HepG2 (cell line): ENCODE results near the gene PLRG1. TPM values are rescaled to one million over a fixed set of nuclear protein-coding genes. Genes with fewer than 3 reads are reported as not detected.

ENCODE experiments used
- ATF7-NPFF ChIP-seq: sonication (generic); formaldehyde crosslinking; IDR thresholded peaks from 2 replicates; pipeline ENCODE4 v1.8.1; 2023; ENCODE audit warnings: mild to moderate bottlenecking, low read depth, missing genetic modification reagents, moderate library complexity
- CENPBD1 ChIP-seq: sonication (generic); formaldehyde crosslinking; IDR thresholded peaks from 2 replicates; pipeline ENCODE4 v1.8.0; 2022; ENCODE audit warnings: missing genetic modification reagents, low read depth, mild to moderate bottlenecking, borderline replicate concordance
- FOXJ3 ChIP-seq: sonication (generic); formaldehyde crosslinking; IDR thresholded peaks from 2 replicates; pipeline ENCODE4 v1.4.0; 2020; ENCODE audit warnings: missing genetic modification reagents, mild to moderate bottlenecking, borderline replicate concordance
- HMG20A ChIP-seq: IDR thresholded peaks from 2 replicates; pipeline ENCODE4 v1.6.1; 2016; ENCODE audit warnings: borderline replicate concordance
- JUN ChIP-seq: sonication (generic); formaldehyde crosslinking; IDR thresholded peaks from 2 replicates; pipeline ENCODE4 v1.4.0; 2020; ENCODE audit warnings: mild to moderate bottlenecking, missing genetic modification reagents
- MEF2D ChIP-seq: sonication (generic); formaldehyde crosslinking; IDR thresholded peaks from 2 replicates; pipeline ENCODE4 v1.5.1; 2020; ENCODE audit warnings: mild to moderate bottlenecking, missing genetic modification reagents
- NR2F2 ChIP-seq: IDR thresholded peaks from 2 replicates; pipeline ENCODE4 v1.6.1; 2012; ENCODE audit warnings: low read depth, inconsistent platforms, borderline replicate concordance
- POLR2G ChIP-seq: fragments of 200-400 bp; formaldehyde crosslinking; IDR thresholded peaks from 2 replicates; pipeline ENCODE4 v1.6.1; 2018; ENCODE audit warnings: mild to moderate bottlenecking, low read depth, low read length, moderate library complexity
- SIX4 ChIP-seq: sonication (generic); formaldehyde crosslinking; IDR thresholded peaks from 2 replicates; pipeline ENCODE4 v1.4.0; 2020; ENCODE audit warnings: missing genetic modification reagents
- SRY ChIP-seq: sonication (generic); formaldehyde crosslinking; IDR thresholded peaks from 2 replicates; pipeline ENCODE4 v1.8.0; 2022; ENCODE audit warnings: mild to moderate bottlenecking, missing genetic modification reagents
- SYNCRIP ChIP-seq: fragments of 200-400 bp; formaldehyde crosslinking; IDR thresholded peaks from 2 replicates; pipeline ENCODE4 v1.6.1; 2018; ENCODE audit warnings: mild to moderate bottlenecking, low read depth, low read length; ENCODE audit not compliant: insufficient read depth
- TBX2 ChIP-seq: sonication (generic); formaldehyde crosslinking; IDR thresholded peaks from 2 replicates; pipeline ENCODE4 v1.5.0; 2020; ENCODE audit warnings: missing genetic modification reagents, mild to moderate bottlenecking, borderline replicate concordance
- ZBTB34 ChIP-seq: sonication (generic); formaldehyde crosslinking; IDR thresholded peaks from 2 replicates; pipeline ENCODE4 v1.8.0; 2022; ENCODE audit warnings: mild to moderate bottlenecking, missing genetic modification reagents
- ZBTB7A ChIP-seq: sonication (generic); formaldehyde crosslinking; IDR thresholded peaks from 2 replicates; pipeline ENCODE4 v1.8.0; 2022; ENCODE audit warnings: mild to moderate bottlenecking, missing genetic modification reagents
- ZNF180 ChIP-seq: sonication (generic); formaldehyde crosslinking; IDR thresholded peaks from 2 replicates; pipeline ENCODE4 v1.4.0; 2020; ENCODE audit warnings: low read depth, missing genetic modification reagents, borderline replicate concordance
- ZNF569 ChIP-seq: sonication (generic); formaldehyde crosslinking; IDR thresholded peaks from 2 replicates; pipeline ENCODE4 v1.5.0; 2020; ENCODE audit warnings: mild to moderate bottlenecking, missing genetic modification reagents, moderate library complexity, borderline replicate concordance
- ZNF615 ChIP-seq: sonication (generic); formaldehyde crosslinking; IDR thresholded peaks from 2 replicates; pipeline ENCODE4 v1.5.0; 2020; ENCODE audit warnings: mild to moderate bottlenecking, missing genetic modification reagents, borderline replicate concordance
- ZNF639 ChIP-seq: conservative IDR thresholded peaks from 2 replicates; pipeline ENCODE4 v1.6.1; 2018; ENCODE audit warnings: missing genetic modification reagents
- ZNF761 ChIP-seq: sonication (generic); formaldehyde crosslinking; conservative IDR thresholded peaks from 2 replicates; pipeline ENCODE4 v1.4.0; 2020; ENCODE audit warnings: mild to moderate bottlenecking, missing genetic modification reagents
- polyA plus RNA-seq, 8 experiments: library from polyadenylated mRNA; depleted of rRNA in 3 of 8; stranded (reverse) in 7 of 8; unstranded in 1 of 8; fragments of >200 nt; fragmentation: Illumina TruSeq in 4 of 8; extraction: Trizol in 4 of 8; gene quantifications; 2 replicates each; pipeline versions ENCODE4 v1.2.1 to v1.2.3, GENCODE V29; 2011 to 2016; ENCODE audit warnings: low read depth in 4 of 8, missing spikeins in 1 of 8, mixed read lengths in 1 of 8; ENCODE audit not compliant: insufficient read depth in 1 of 8
- total RNA-seq, 5 experiments: library from RNA; depleted of rRNA; stranded (reverse); fragments of >200 nt; fragmentation: Illumina TruSeq; extraction: Trizol; gene quantifications; 2 replicates each; pipeline ENCODE4 v1.2.3, GENCODE V29; 2016; ENCODE audit warnings: low read depth in 1 of 5
- TF ChIP-seq, protein P1 (sequence below): sonication (generic); formaldehyde crosslinking; IDR thresholded peaks from 2 replicates; pipeline ENCODE4 v1.4.0; 2020; ENCODE audit warnings: missing genetic modification reagents, borderline replicate concordance
- TF ChIP-seq, protein P2 (sequence below): sonication (generic); formaldehyde crosslinking; IDR thresholded peaks from 2 replicates; pipeline ENCODE4 v1.4.0; 2020; ENCODE audit warnings: missing genetic modification reagents, borderline replicate concordance

Gene PLRG1
- total and polyA plus RNA-seq, 2 of the 13 experiments (the other 11 are each of a cell fraction or from before 2014, with no cell fraction given): 77.3 to 110 TPM

DNA sequence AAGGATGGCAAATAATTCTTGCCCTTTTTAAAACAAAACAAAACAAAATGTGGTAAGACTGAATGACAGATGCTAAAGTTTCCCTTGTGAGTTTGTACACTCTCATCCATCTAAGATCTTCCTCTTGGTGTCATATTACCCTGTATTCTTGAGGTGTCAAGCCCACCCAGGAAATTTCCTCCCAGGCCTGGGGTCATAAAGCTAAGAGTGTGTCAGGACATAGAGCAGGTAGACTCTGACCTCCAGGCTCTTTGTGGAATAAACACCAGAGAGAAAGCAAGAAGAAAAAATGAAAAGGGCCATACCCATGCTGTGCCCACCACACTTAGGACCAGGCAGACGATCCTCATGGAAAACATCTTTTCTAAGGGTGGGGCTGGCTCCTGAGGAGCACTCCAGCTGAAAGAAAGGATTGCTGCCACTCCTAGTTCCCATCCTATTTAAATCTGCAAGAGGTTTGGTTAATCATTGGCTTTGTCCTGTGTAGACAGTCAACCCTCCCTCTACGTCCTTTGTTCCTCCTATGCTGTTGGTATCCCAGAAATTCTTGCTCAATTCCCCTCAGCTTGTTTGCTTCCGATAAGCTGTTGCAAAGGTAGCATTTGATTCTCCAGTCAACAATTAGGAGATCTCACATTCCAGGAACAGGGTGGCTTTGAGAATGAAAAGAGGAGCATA is 40.3 kb upstream of the PLRG1 start, which contains the start of gene FGA (continued):
- TF ChIP-seq ZNF761 (CRISPR knock-in tag): no peak
- no peak; the same call in 1 of the 2 replicates for TF ChIP-seq ATF7-NPFF (CRISPR knock-in tag)
- peak; percentile 87 for TF ChIP-seq NR2F2
- TF ChIP-seq SIX4 (CRISPR knock-in tag): peak; percentile 96
- no peak for TF ChIP-seq ZBTB34 (CRISPR knock-in tag)
- TF ChIP-seq SRY (CRISPR knock-in tag): no peak; the same call in 1 of the 2 replicates
- TF ChIP-seq TBX2 (CRISPR knock-in tag): peak; percentile 99
- peak; percentile 60; the same call in 1 of the 2 replicates for TF ChIP-seq JUN (CRISPR knock-in tag)
- TF ChIP-seq ZNF639 (CRISPR knock-in tag): peak; percentile 66; the same call in 1 of the 2 replicates
- TF ChIP-seq, protein P1, sequence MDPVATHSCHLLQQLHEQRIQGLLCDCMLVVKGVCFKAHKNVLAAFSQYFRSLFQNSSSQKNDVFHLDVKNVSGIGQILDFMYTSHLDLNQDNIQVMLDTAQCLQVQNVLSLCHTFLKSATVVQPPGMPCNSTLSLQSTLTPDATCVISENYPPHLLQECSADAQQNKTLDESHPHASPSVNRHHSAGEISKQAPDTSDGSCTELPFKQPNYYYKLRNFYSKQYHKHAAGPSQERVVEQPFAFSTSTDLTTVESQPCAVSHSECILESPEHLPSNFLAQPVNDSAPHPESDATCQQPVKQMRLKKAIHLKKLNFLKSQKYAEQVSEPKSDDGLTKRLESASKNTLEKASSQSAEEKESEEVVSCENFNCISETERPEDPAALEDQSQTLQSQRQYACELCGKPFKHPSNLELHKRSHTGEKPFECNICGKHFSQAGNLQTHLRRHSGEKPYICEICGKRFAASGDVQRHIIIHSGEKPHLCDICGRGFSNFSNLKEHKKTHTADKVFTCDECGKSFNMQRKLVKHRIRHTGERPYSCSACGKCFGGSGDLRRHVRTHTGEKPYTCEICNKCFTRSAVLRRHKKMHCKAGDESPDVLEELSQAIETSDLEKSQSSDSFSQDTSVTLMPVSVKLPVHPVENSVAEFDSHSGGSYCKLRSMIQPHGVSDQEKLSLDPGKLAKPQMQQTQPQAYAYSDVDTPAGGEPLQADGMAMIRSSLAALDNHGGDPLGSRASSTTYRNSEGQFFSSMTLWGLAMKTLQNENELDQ (CRISPR knock-in tag): no peak
- TF ChIP-seq ZNF615: no peak
- TF ChIP-seq ZBTB7A: peak; percentile 45; the same call in 1 of the 2 replicates
- no peak for TF ChIP-seq ZNF569 (CRISPR knock-in tag)
- TF ChIP-seq ZNF180 (CRISPR knock-in tag): no peak
- peak; percentile 96 for TF ChIP-seq MEF2D (CRISPR knock-in tag)
- TF ChIP-seq, protein P2, sequence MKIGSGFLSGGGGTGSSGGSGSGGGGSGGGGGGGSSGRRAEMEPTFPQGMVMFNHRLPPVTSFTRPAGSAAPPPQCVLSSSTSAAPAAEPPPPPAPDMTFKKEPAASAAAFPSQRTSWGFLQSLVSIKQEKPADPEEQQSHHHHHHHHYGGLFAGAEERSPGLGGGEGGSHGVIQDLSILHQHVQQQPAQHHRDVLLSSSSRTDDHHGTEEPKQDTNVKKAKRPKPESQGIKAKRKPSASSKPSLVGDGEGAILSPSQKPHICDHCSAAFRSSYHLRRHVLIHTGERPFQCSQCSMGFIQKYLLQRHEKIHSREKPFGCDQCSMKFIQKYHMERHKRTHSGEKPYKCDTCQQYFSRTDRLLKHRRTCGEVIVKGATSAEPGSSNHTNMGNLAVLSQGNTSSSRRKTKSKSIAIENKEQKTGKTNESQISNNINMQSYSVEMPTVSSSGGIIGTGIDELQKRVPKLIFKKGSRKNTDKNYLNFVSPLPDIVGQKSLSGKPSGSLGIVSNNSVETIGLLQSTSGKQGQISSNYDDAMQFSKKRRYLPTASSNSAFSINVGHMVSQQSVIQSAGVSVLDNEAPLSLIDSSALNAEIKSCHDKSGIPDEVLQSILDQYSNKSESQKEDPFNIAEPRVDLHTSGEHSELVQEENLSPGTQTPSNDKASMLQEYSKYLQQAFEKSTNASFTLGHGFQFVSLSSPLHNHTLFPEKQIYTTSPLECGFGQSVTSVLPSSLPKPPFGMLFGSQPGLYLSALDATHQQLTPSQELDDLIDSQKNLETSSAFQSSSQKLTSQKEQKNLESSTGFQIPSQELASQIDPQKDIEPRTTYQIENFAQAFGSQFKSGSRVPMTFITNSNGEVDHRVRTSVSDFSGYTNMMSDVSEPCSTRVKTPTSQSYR (CRISPR knock-in tag): peak; percentile 54; the same call in 1 of the 2 replicates
- no peak for TF ChIP-seq CENPBD1 (CRISPR knock-in tag)
- TF ChIP-seq SYNCRIP: no peak
- peak; percentile 98 for TF ChIP-seq FOXJ3 (CRISPR knock-in tag)
- peak; percentile 99 for TF ChIP-seq HMG20A
- TF ChIP-seq POLR2G: peak; percentile 96
